ENCODE results near the gene SMURF2. TPM values are rescaled to one million over a fixed set of nuclear protein-coding genes. Genes with fewer than 3 reads are reported as not detected.

SMURF2 gene
- polyA plus RNA-seq, 3 donors: 4.0 to 13.0 (median 8.7) TPM

DNA sequence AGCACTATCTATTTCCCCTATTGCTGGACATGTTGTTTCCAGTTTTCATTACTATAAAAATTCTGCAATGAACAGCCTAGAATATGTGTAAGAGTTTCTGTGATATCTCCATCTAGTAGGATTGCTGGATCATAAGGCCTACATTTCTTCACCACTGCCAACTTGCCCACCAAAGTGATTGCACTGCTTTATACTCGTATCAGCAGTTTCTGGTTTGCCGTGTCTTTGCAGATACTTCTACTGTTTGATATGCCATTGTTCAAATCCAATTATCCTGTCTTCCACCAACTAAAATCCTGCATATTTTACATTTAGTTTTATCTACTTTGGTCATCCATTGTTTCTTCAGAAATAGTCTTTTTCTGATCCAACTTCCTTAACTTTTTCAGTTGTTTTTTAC lies 134.2 kb downstream of the SMURF2 start:
- 84 to 92% (median 90%) methylated on average over 2 of the region's 2 CpGs for WGBS, 3 donors
- no peak overlapping the region for H3K27ac ChIP-seq (ENCODE audit: low read depth, low read length)

GRCh38 chr17:64520359-64520758 lies 141.7 kb downstream of the SMURF2 start:
- 86 to 90% (median 86%) methylated on average over 6 of the region's 6 CpGs for WGBS, 3 donors
- H3K27ac ChIP-seq (ENCODE audit: low read depth, low read length): no peak overlapping the region

- H3K27ac ChIP-seq (ENCODE audit: low read depth, low read length): no peak overlapping the region
- 86 to 95% (median 93%) methylated on average over 6 of the region's 6 CpGs for WGBS, 3 donors
These were observed 142.5 kb downstream of the SMURF2 start for GRCh38 chr17:64519601-64520000.

DNA sequence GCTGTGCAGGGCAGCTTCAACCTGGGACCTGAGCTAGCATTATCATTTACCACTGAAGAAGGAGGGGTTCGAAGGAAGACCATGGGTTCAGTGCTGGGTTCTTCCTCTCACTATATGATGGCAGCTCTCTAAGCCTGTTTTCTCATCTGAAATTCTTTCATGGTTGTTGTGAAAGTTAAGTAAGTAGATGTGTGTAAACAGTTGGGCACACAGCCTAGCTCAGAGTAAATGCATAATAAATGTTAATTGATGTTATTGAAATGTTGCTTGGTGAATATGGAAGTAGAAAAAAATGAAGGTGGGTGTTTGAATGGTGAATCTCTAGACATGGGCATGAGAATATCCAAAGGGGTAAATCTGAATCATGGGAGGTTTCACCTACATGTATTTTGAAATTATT lies 146.3 kb downstream of the SMURF2 start:
- H3K27ac ChIP-seq (ENCODE audit: low read depth, low read length): no peak overlapping the region
- 86 to 97% (median 96%) methylated on average over 1 of the region's 1 CpG for WGBS, 3 donors

- 77 to 91% (median 80%) methylated on average over 2 of the region's 2 CpGs for WGBS, 3 donors
- H3K27ac ChIP-seq (ENCODE audit: low read depth, low read length): no peak overlapping the region
These were observed 146.7 kb downstream of the SMURF2 start for GRCh38 chr17:64515419-64515818.

- 89 to 93% (median 91%) methylated on average over 6 of the region's 6 CpGs for WGBS, 3 donors
- H3K27ac ChIP-seq (ENCODE audit: low read depth, low read length): no peak overlapping the region
These were observed 152.9 kb downstream of the SMURF2 start for GRCh38 chr17:64509179-64509578.

- 68 to 87% (median 85%) methylated on average over 2 of the region's 2 CpGs for WGBS, 3 donors
- no peak overlapping the region for H3K27ac ChIP-seq (ENCODE audit: low read depth, low read length)
These were observed 153.4 kb downstream of the SMURF2 start for GRCh38 chr17:64508683-64509082.

GRCh38 chr17:64507413-64507782 lies 154.7 kb downstream of the SMURF2 start:
- 0% methylated on average over 13 of the region's 13 CpGs for WGBS, 3 donors
- no peak overlapping the region for H3K27ac ChIP-seq (ENCODE audit: low read depth, low read length)

DNA sequence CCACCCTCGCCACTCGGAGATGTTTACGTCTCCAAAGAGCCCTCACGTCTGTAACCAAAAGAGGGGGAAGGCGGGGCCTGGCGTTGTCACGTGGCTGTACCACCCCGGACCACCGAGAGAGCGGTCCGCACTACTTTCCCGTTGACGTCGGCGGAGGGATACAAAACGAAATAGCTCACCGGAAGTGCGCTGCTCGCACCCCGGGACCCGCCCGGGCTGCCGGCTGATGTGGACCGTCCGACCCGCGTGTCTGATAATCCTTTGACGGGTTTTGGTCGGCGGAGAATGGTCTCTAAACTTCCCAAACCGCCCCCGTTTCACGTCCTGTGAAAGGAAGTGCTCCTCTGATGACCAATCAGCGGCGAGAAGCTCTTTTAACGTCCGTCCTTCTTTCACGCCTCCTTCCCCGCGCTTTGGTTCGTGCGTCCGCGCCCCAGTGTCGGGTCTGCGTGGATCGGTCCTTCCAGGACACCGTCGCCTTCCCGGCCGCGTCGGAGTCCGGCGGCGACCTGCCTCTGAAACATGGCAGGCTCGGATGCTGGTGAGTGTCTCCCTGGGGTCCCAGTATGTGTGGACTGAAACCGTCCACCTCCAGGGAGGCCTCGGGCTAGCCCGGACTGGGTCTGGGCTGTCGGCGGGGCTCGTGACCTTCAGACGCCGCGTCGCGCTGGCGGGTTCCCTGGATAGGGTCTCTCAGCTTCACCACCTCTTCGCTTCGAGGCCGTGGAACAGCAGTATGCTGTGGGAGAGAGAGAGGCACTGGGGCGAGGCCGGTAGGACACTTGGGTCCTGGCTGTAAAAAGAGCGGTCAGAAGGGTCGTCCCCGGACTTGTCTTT lies 155.3 kb downstream of the SMURF2 start, which contains the start of gene CEP95:
TSS of gene CEP95 (plus strand) at position 402 of the 837 bp plus-strand sequence. CDS start at position 523, 121 bp downstream.
- 0% methylated on average over 76 to 77 of the region's 77 CpGs for WGBS, 3 donors
- H3K27ac ChIP-seq (ENCODE audit: low read depth, low read length): peak within 1 kb of the TSS; percentile 100

- 0 to 1% (median 0%) methylated on average over 31 of the region's 31 CpGs for WGBS, 3 donors
These were observed 155.9 kb downstream of the SMURF2 start, which contains the start of gene DDX5 for GRCh38 chr17:64506201-64506575. DDX5 (minus strand) TSS chr17:64506289; CDS start chr17:64506119, 170 bp downstream.

GRCh38 chr17:64505340-64506200 lies 156.5 kb downstream of the SMURF2 start:
- WGBS, 3 donors: 0% methylated on average over 74 to 76 of the region's 76 CpGs

More at GRCh38 chr17:64506201-64506575, 155.9 kb downstream of the SMURF2 start, which contains the start of gene DDX5:
- peak within 1 kb of the TSS; percentile 100 for H3K27ac ChIP-seq (ENCODE audit: low read depth, low read length)

DNA sequence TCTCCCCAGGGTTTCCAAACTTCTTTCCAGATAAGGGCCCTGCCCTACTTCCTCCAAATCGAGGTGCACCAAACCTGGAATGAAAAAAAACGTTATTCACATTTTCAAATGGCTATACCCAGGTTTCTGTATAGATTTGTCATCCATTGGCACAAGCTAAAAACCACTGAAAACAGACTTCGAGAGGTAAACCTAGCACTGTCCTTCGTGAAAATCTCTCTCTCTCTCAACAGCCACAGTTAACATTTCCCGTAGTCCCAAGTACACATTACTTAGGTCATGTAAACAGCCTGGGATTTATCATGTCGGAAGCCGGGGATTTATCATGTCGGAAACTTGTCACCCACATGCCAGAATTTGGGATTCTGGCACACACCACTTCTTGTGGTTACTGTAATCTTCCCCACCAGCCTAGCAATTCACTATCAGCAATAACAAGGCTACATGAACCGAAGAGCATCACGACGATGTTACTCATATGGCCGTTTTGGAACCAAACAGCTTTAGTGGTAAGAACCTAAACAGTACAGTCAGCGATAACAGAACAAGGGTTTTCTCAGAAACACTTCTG lies 157.3 kb downstream of the SMURF2 start:
- 0% methylated on average over 13 of the region's 13 CpGs for WGBS, 3 donors
- H3K27ac ChIP-seq (ENCODE audit: low read depth, low read length): peak overlapping the region; percentile 53

More at GRCh38 chr17:64505340-64506200, 156.5 kb downstream of the SMURF2 start:
- H3K27ac ChIP-seq (ENCODE audit: low read depth, low read length): peak overlapping the region; percentile 100

DNA sequence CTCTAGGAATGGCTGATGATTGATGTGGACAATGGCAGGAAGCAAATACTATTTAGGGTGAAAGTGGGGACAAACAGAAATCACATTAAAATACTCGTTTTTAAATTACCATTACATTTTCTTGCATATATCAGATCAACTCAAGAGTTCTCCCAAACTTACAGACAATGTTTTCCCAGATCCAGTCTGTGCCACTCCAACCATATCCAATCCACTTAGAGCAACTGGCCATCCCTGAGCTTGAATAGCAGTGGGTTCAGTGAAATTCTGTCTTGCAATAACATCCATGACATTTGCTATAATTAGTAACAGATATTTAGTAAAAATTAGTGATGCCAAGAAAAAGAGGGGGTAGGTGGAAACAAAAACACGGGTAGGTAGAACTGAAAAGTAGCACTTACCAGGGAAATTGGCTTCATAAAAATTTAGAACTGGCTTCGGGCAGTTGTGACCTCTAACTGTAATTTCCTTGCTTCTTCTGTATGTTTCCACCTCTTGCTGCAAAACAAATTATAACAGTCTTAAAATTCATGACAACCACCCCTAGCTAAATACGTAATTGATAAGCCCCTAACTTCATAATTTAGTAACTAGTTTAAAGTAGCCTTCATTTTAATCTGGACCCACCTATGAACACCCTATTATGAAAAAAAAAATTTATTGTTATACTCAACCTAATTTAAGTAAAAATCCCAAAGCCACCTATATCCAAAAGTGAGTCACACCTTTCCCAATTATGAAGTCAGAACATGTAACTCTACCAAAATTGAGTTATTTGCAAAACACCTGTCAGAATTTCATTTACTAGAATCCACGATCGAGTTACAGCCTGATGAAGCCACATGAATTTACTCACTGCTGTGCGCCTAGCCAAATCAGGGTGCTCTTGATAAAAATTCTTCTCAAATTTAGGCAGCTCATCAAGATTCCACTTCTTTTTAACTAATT lies 158.0 kb downstream of the SMURF2 start:
- 22 to 35% (median 24%) methylated on average over 7 of the region's 7 CpGs for WGBS, 3 donors

GRCh38 chr17:64503341-64503740 lies 158.8 kb downstream of the SMURF2 start:
- no peak overlapping the region for H3K27ac ChIP-seq (ENCODE audit: low read depth, low read length)
- WGBS, 3 donors: 59 to 75% (median 64%) methylated on average over 5 of the region's 5 CpGs

More for the DNA sequence above, 158.0 kb downstream of the SMURF2 start:
- no peak overlapping the region for H3K27ac ChIP-seq (ENCODE audit: low read depth, low read length)

GRCh38 chr17:64502809-64503208 lies 159.3 kb downstream of the SMURF2 start:
- H3K27ac ChIP-seq (ENCODE audit: low read depth, low read length): no peak overlapping the region
- WGBS, 3 donors: 75 to 89% (median 81%) methylated on average over 2 of the region's 2 CpGs

DNA sequence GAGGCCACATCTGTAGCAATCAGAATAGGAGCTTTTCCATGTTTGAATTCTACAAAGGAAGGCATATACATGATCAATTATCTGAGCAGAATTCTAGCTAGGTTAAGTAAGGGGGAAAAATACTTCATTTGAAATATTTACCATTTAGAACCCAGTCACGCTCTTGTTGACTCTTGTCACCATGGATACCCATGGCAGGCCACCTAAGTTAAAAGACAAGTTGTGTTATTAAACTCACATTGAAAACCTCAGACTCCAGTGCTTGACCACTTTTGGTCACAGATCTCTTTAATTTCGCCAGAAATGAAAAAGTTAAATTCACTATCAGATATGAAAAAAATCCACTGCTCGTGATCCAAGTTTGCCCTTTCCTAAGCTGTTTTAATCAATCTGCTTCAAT lies 160.1 kb downstream of the SMURF2 start:
- H3K27ac ChIP-seq (ENCODE audit: low read depth, low read length): no peak overlapping the region
- WGBS, 3 donors: 72 to 82% (median 77%) methylated on average over 3 of the region's 3 CpGs

- 82 to 84% (median 83%) methylated on average over 11 of the region's 11 CpGs for WGBS, 3 donors
- H3K27ac ChIP-seq (ENCODE audit: low read depth, low read length): no peak overlapping the region
These were observed 161.0 kb downstream of the SMURF2 start for GRCh38 chr17:64500862-64501765.

Data from adipose tissue (tissue), 3 donors.